IPS-NIHi11 (cell line): Measurements from ENCODE around the gene NUCB1.

ENCODE experiments used
- DNase-seq: peaks from one replicate; pipeline ENCODE4 v3.0.0; 2012; ENCODE audit warnings: mixed read lengths, low spot score

The NUCB1 gene

DNA sequence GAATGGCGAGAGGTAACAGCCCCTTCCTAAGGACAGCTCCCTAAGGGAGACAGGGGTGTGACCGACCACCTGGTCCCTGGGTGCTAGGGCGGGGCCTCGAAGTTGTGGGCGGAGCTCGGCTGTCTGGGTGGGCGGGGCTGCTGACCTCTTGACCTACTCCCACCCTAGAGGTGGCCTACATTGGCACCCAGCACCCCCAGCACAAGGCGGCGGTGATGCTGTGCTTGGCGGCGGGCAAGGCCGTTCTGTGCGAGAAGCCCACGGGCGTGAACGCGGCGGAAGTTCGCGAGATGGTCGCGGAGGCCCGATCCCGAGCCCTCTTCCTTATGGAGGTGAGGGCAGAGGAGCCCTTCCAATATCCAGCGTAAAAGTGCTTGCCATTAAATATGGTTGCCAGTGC is 35.8 kb downstream of the NUCB1 start:
- DNase-seq, result no peak

DNA sequence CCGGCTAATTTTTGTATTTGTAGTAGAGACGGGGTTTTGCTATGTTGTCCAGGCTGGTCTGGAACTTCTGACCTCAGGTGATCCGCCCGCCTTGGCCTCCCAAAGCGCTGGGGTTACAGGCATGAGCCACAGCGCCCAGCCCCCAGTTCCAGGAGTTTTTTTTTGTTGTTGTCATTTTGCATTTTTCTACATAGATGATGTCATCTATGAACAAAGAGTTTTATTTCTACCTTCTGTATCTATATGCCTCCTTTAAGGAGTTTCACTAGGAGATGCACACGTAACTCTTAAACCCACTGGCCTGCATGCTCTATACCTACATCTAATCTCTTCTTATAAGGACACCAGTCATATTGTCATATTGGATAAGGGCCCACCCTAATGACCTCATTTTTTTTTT is 38.1 kb downstream of the NUCB1 start:
- no peak for DNase-seq

DNA sequence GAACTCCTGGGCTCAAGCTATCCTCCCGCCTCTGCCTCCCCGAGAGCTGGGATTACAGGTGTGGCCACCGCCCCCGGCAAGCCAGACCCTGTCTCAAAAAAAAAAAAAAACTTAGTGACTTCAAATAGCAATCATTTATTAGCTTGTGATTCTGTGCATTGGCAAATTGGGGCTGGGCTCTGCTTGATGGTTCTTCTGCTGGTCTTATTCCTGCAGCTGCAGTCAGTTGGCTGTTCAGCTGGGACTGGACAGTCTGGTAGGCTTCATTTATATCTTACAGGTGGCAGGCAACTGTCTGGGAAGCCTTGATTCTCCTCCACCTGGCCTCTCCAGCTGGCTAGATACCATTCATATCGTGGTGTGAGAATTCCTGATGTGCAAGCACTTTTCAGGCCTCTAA is 40.8 kb downstream of the NUCB1 start:
- no peak for DNase-seq

DNA sequence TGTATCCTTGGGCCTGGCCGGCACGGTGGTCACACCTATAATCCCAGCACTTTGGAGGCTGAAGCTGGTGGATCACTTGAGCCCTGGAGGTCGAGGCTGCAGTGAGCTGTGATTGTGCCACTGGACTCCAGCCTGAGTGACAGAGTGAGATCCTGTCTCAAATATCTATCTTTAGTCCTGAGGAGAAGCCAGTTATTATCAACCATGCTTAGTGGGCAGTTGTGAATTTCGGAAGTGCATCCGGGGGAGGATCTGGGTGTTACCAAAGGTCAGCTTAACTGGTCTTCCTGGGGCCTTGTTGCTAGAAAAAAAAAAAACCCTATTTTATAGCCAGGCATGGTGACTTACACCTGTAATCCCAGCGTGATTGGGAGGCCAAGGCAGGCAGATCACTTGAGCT is 43.0 kb downstream of the NUCB1 start:
- DNase-seq, result no peak

DNA sequence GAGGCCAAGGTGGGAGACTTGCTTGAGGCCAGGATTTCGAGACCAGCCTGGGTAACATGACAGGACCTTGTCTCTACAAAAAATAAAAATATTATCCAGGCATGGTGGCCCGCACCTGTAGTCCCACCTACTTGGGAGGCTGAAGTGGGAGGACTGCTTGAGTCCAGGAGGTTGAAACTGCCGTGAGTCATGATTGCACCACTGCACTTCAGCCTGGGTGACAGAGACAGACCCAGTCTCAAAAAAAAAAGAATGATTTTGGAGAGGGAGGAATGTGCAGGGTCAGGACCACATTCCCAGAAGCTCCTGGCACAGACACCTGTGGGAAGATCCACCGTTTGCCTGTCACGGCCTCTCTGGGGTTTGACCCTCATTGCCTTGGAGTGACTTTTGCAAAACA is 45.3 kb downstream of the NUCB1 start:
- DNase-seq, result no peak

DNA sequence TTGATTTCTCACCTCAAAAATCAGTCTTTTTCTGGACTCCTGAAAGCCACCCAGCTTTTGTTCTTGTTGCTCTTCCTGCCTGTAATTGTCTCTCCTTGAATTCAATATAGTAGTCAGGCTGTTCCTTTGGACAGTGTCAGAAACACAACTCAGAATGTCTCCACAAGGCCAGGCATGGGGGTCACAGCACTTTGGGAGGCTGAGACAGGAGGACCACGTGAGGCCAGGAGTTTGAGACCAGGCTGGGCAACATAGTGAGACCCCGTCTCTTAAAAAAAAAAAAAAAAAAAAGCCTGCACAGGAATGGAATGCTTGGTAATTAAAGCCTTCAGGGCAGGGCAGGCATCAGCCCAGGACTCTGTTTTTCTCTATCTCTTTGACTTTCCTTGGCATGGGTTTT is 45.7 kb downstream of the NUCB1 start:
- DNase-seq, result no peak

DNA sequence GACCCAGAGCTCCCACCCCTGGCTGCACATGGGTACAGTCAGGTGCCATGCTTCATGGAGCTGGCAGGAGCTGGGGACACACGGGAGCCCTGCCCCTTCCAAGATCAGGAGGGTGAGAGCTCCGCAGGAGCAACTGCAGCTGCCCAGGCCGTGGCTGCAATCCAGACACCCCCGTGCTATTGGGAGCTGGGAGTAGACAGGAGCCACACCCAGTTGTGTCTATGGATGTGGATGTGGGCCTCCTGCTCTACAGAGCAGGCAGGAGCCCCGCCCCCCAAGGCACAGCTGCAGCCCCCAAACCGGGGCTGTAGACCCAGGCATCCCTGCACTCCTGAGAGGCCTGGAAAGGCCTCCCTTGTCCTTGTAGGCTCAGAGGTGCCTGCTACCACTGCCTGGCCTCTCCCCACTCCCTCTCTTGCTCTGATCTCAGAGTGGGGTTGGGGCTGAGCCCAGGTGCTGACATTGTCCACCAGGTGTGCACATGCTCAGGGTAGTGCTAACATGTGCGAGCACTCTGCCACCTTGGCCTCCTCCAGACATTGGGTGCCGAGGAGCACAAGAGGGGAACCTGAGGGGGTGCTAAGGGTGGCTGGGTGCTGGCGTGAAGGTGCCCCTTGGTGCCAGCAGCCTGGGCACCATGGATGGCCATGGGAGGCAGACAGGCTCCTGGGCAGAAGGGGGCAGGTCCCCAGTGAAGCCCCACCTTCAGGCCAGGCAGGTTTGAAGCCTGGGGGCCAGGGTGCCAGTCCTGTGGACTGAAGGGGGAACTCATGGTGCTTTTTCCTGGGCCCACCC is 46.5 kb downstream of the NUCB1 start:
- no peak for DNase-seq

DNA sequence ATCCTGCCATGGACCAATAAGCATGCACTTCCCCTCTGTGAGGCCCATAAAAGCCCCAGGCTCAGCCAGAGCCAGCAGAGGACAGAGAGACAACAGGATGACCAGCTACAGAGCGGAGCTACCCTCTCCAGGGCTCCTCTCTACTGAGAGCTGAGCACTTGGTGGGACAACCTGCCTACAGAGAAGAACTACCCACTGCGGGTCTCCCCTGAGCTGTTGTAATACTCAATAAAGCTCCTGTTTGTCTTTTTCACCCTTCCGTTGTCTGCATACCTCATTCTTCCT is 47.1 kb downstream of the NUCB1 start:
- DNase-seq, result no peak

DNA sequence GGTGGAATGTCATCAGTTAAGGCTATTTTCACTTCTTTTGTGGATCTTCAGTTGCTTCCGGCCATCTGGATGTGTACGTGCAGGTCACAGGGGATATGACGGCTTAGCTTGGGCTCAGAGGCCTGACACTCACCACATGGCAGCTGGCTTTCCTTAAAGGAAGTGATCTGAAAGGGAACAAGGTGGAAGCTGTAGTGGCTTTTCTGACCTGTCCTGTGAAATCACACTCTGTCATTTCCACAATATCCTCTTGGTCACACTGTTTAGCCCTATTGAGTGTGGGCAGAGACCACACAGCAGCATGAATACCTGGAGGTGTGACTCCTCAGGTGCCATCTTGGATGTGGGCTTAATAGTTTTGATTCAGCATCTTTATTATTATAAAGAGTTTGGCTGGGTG is 50.0 kb downstream of the NUCB1 start:
- no peak for DNase-seq

DNA sequence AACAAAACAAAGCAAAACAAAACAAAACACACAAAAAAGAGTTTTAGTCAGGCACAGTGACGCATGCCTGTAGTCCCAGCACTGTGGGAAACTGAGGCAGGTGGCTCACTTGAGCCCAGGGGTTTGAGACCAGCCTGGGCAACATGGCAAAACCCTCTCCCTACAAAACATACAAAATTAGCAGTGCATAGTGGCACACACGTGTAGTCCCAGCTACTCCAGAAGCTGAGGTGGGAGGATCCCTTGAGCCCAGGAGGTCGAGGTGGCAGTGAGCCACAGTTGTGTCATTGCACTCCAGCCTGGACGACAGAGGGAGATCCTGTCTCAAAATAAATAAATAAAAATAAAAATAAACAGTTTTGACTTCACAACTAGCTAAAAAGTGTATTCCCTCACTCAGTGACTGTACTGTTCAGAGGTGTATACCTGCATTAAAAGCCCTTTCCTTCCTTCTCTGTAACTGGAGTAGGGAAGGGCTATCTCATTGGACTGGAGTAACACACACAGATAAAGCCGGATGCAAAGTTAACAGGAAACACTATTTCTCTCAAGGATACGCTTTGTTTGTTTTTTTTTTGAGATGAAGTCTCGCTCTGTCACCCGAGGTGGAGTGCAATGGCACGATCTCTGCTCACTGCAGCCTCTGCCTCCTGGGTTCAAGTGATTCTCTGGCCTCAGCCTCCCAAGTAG is 50.9 kb downstream of the NUCB1 start:
- no peak for DNase-seq

DNA sequence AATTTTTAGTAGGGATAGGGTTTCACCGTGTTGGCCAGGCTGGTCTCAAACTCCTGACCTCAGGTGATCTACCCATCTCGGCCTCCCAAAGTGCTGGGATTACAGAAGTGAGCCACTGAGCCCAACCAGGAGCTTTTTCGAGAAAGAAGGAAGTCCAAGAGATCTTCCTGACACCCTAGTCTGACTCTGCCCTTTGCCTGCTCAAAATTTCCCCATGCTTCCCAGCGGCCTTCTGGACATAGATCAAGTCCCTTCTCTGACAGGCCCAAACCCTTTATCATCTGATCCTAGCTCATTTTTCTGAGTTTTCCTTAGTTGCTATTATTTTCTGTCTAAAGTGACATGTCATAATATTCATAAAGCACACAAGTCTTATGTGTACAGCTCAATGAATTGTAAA is 53.0 kb downstream of the NUCB1 start:
- no peak for DNase-seq

DNA sequence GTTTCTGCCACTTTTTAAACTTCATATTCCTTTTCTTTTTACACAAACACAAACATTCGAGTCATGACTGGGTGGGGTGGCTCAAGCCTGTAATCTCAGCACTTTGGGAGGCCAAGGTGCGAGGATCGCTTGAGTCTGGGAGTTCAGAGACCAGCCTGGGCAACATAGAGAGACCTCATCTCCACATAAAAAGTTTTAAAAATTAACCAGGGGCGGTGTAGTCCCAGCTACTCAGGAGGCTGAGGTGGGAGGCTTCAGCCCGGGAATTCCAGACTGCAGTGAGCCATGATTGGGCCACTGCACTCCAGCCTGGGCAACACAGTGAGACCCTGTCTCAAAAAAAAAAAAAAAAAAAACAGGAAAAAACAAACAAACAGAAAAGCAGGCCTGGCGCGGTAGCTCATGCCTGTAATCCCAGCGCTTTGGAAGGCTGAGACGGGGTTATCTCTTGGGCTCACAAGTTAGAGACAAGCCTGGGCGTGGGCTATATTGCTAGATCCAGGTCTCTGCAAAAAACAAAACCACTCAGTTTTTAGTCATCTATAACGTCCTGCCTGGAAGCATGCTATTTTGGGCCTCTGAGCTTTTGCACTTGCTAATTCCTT is 54.0 kb downstream of the NUCB1 start:
- no peak for DNase-seq

DNA sequence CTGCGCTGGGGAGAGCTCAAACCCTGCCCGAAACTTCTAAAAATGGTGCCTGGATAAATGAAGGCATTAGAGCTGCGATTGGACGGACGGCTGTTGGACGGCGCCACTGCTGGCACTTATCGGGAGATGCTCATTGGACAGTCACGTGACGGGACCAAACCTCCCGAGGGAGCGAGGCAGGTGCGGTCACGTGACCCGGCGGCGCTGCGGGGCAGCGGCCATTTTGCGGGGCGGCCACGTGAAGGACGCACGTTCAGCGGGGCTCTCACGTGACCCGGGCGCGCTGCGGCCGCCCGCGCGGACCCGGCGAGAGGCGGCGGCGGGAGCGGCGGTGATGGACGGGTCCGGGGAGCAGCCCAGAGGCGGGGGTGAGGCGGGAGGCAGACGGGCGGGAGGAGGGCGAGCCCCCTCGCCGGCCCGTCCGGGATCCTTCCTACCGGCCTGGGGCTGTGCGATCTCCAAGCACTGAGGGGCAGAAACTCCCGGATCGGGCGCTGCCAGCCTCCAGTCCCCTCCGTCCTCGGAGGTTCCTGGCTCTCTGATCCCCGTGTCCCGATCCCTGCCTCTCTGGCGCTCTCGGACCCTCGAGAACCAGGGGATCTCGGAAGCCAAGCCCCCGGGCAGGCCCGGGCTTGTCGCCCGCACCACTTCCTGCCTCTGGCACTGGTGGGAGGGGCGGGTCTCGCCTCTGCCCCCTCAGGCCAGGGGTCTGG is 54.6 kb downstream of the NUCB1 start, which contains the start of gene BAX:
TSS of gene BAX (plus strand) at position 281 of the 713 bp plus-strand sequence. CDS start at position 335, 54 bp downstream.
- peak; percentile 98 for DNase-seq

DNA sequence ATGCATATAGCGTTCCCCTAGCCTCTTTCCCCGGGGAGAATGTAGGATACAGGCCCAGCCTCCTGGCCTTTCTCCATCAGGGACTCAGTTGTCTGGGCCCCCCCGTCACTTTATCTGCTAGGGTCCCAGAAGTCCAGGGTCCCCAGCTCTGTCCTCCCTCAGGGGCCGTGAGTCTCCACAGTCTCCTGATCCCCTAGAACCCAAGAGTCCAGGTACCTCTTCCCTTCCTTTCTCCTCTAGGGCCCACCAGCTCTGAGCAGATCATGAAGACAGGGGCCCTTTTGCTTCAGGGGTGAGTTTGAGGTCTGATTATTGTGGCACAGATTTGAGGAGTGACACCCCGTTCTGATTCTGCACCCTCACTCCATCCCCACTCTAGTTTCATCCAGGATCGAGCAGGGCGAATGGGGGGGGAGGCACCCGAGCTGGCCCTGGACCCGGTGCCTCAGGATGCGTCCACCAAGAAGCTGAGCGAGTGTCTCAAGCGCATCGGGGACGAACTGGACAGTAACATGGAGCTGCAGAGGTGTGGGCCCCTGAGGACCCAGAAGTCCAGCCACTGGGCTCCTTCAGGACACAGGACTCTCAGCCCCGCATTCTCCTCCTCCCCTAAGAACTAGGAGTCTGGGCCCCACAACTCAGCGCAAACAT is 55.3 kb downstream of the NUCB1 start:
- DNase-seq, result no peak

DNA sequence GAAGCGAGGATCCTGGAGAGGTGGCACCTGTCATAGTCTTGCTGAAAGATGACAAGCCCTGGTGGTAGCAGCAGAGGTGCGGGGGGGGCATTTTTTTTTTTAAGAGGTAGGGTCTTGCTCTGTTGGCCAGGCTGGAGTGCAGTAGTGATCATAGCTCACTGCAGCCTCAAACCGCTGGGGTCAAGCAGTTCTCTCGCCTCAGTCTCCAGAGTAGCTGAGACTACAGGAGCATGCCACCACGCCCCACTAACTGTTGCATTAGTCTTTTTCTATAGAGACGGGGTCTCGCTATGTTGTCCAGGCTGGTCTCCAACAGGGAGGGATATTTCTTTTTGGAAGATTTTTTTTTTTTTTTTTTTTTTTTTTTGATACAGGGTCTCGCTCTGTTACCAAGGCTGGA is 57.9 kb downstream of the NUCB1 start:
- DNase-seq, result no peak

DNA sequence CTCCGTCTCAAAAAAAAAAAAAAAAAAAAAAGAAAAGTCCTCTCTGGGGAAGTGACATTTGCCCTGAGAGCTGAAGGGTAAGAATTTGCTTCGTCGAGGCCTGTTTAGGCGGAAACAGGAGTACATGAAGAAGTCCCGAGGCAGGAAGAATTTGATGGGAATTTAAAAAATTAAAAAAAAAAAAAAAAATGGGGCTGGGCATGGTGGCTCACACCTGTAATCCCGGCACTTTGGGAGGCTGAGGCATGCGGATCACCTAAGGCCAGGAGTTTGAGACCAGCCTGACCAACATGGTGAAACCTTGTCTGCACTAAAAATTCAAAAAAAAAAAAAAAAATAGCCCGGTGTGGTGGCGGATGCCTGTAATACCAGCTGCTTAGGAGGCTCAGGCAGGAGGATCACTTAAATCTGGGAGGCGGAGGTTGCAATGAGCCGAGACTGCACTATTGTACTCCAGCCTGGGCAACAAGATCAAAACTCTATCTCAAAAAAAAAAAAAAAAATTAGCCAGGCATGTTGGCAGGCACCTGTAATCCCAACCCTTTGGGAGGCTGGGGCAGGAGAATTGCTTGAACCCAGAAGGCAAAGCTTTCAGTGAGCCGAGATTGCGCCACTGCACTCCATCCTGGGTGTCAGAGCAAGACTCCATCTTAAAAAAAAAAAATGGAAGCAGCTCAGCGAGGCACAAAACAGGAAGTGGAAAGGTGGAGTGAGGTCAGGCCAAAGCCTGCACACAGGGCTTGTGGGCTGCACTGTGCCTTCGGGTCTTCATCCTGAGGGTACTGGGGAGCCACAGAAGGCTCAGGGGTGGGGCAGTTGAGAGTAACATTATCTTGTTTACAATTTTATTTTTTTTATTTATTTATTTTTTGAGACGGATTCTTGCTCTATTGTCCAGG is 59.5 kb downstream of the NUCB1 start:
- DNase-seq, result no peak

DNA sequence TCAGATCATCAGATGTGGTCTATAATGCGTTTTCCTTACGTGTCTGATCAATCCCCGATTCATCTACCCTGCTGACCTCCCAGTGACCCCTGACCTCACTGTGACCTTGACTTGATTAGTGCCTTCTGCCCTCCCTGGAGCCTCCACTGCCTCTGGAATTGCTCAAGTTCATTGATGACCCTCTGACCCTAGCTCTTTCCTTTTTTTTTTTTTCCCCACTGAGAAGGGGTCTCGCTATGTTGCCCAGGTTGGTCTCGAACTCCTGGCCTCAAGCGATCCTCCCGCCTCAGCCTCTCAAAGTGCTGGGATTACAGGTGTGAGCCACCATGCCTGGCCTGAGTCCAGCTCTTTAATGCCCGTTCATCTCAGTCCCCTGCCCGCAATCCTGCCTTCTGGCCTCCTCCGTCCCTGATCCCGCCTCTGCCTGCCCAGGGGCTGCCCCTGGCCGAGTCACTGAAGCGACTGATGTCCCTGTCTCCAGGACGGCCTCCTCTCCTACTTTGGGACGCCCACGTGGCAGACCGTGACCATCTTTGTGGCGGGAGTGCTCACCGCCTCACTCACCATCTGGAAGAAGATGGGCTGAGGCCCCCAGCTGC is 61.0 kb downstream of the NUCB1 start:
- DNase-seq, result no peak

DNA sequence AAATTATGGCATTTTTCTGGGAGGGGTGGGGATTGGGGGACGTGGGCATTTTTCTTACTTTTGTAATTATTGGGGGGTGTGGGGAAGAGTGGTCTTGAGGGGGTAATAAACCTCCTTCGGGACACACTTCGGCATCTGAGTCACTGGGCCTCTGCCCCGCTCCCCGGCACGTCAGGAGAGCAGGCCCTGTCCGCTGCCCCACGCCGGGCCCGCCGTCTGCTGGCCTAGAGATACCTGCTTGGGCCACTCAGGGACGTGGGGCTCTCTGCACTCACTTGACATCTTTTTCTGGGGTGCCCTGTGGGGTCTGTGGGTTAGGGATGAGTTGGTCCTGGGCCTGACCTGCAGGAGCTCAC is 61.5 kb downstream of the NUCB1 start:
- DNase-seq, result no peak

DNA sequence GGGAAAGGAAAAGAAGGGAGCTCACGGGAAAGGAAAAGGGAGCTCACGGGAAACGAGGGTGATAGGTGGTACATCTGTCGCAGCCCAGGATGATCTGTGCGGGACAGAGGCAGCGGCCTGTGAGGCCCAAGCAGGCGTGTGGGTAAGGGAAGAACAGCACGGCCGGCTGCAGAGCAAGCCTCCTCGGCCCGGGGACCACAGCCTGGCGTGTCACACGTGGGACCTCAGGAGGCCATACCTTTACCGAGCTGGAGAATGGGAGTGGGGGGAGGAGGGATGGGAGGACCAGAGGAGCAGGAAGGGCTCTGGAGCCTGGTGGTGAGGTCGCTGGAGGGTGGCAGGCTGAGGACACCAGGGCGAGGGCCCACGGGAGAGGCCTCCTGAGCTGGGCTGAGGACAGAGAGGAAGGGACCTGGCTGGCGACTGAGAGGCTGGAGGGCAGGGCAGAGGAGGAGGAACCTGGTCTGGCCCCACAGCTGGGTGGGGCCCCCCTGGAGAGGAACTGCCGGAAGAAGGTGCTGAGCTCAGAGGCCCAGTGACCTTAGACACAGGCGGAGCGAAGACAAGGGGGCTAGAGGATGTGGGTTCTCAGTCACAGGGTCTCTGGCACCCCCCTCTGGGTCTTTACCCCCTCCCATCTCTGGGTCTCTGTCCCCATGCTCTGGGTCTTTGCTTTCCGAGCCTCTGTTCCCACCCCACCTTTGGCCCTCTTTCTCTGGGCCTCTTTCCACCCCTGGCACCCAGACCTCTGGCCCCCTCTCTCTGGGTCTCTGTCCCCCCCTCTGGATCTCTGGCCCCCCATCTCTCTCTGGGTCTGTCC is 62.1 kb downstream of the NUCB1 start:
- no peak for DNase-seq

DNA sequence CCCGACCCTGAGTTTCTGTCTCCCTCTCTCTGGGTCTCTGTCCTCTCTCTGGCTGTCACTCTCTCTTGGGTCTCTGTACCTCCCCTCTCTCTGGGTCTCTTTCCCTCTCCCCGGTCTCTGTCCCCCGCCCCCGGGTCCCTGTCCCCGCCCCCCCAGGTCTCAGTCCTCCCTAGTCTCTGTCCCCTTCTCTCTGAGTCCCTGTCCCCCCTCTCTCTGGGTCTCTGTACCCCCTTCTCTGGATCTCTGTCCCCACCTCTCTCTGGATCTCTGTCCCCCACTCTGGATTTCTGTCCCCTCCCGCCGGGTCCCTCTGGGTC is 62.7 kb downstream of the NUCB1 start:
- DNase-seq, result no peak
